CD4-positive, alpha-beta T cell (primary cell): ENCODE results near the gene RPTOR. TPM values are rescaled to one million over a fixed set of nuclear protein-coding genes. Genes with fewer than 3 reads are reported as not detected.
A peak's percentile ranks its signal among the peaks of the same experiment; 100 is the strongest.

ENCODE experiments used
- ATAC-seq: fragments of 200-7000 bp; cut with Tn5 transposase; one replicate; pipeline ENCODE4 v1.10.0; 2022; ENCODE audit warnings: mild to moderate bottlenecking; ENCODE audit not compliant: poor library complexity
- CTCF ChIA-PET: fragments of 350-600 bp; sonication (Branson Sonifier 250); formaldehyde crosslinking; loops from one replicate; lab custom pipeline; 2021; ENCODE audit warnings: antibody characterized with exemption, inconsistent platforms; lab: Charles Lee
- POLR2A ChIA-PET: fragments of 350-600 bp; sonication (Branson Sonifier 250); formaldehyde crosslinking; loops from one replicate; lab custom pipeline; 2021; ENCODE audit warnings: antibody characterized with exemption, inconsistent platforms; lab: Charles Lee
- DNase-seq, 14 experiments: peaks; one replicate each; pipeline ENCODE4 v3.0.0-alpha.2; 2013 to 2020; ENCODE audit warnings: mixed read lengths in 2 of 14
- H3K27ac ChIP-seq, 2 donors: one replicate each; pipeline versions ENCODE4 v1.5.1 to v1.7.0; 2013; ENCODE audit warnings: low read length in 2 of 2, low read depth in 1 of 2, mild to moderate bottlenecking in 1 of 2
- H3K27me3 ChIP-seq, 2 experiments: 1 replicate in 1 of 2; 2 replicates in 1 of 2; pipeline versions ENCODE4 v1.6.1 to v1.7.0; 2013; ENCODE audit warnings: low read length in 2 of 2, control low read depth in 1 of 2, mild to moderate bottlenecking in 1 of 2, moderate library complexity in 1 of 2; ENCODE audit not compliant: insufficient read depth in 2 of 2, control insufficient read depth in 1 of 2
- H3K36me3 ChIP-seq: one replicate; pipeline ENCODE4 v1.6.1; 2013; ENCODE audit warnings: low read length, control low read depth; ENCODE audit not compliant: insufficient read depth
- H3K4me1 ChIP-seq: one replicate; pipeline ENCODE4 v1.6.1; 2013; ENCODE audit warnings: low read length, control low read depth; ENCODE audit not compliant: insufficient read depth
- H3K4me3 ChIP-seq: one replicate; pipeline ENCODE4 v1.5.1; 2013; ENCODE audit warnings: mild to moderate bottlenecking, low read length, moderate library complexity
- H3K9me3 ChIP-seq, 2 experiments: 1 replicate in 1 of 2; 2 replicates in 1 of 2; pipeline versions ENCODE4 v1.6.1 to v1.7.0; 2013; ENCODE audit warnings: low read length in 2 of 2, mild to moderate bottlenecking in 2 of 2, control low read depth in 1 of 2, moderate library complexity in 1 of 2; ENCODE audit not compliant: control insufficient read depth in 1 of 2, insufficient read depth in 1 of 2
- H3K27ac Mint-ChIP-seq: one replicate; pipeline ENCODE4 v1.8.0; 2020; ENCODE audit warnings: mixed read lengths
- H3K27me3 Mint-ChIP-seq: one replicate; pipeline ENCODE4 v1.8.0; 2021; ENCODE audit warnings: mixed read lengths
- H3K36me3 Mint-ChIP-seq: one replicate; pipeline ENCODE4 v1.8.0; 2021; ENCODE audit warnings: low read depth, mixed read lengths
- H3K4me1 Mint-ChIP-seq: one replicate; pipeline ENCODE4 v1.8.0; 2021; ENCODE audit warnings: low read depth, mixed read lengths
- H3K4me3 Mint-ChIP-seq: one replicate; pipeline ENCODE4 v1.8.0; 2020; ENCODE audit warnings: mild to moderate bottlenecking, mixed read lengths
- H3K9me3 Mint-ChIP-seq: one replicate; pipeline ENCODE4 v1.8.0; 2020; ENCODE audit warnings: mixed read lengths
- CTCF ChIP-seq: fragments of 200-600 bp; IDR thresholded peaks from one replicate; pipeline ENCODE4 v1.8.0; 2022; ENCODE audit warnings: antibody characterized with exemption, mild to moderate bottlenecking
- intact Hi-C, 2 experiments: fragments of 100-400 bp; cut with DNase I in 1 of 2; cut with micrococcal nuclease in 1 of 2; formaldehyde crosslinking; loops; one replicate each; pipeline versions ENCODE4 v1.15.1 to v1.9.0; 2023 to 2025; cut with DNase I, micrococcal nuclease
- total RNA-seq, 174 experiments: library from RNA in 2 of 174; stranded (reverse) in 2 of 174; gene quantifications; one replicate each; pipeline ENCODE4 v1.2.3 and lab custom pipeline; 2021 to 2026

RPTOR gene
- total RNA-seq, 2 experiments from 2014 or later = 45.0 to 47.1 TPM

GRCh38 chr17:80643326-80644099, 98.9 kb downstream of the RPTOR start:
- Mint-ChIP-seq H3K27ac (peak overlapping the region; percentile 82), H3K9me3 (no peaks in the 10 kb centered on the region), H3K4me3 (peak overlapping the region; percentile 52), H3K4me1 (peaks cover 58% of the 10 kb centered on the region), H3K36me3 (peaks cover 21% of the 10 kb centered on the region), H3K27me3 (no peaks in the 10 kb centered on the region)
- intact Hi-C loops = no loop called here
- Histone ChIP-seq H3K27me3 (no peaks in the 10 kb centered on the region), H3K4me3 (peak overlapping the region; percentile 21), H3K27ac (no peak overlapping the region), H3K4me1 (peaks cover 35% of the 10 kb centered on the region), H3K9me3 (no peaks in the 10 kb centered on the region), H3K36me3 (peaks cover 4% of the 10 kb centered on the region)
- DNase-seq (no peak), ATAC-seq (no peak)
- POLR2A ChIA-PET = interaction anchor here (1.2 kb wide), 1 partner anchor 19 kb away, joined by 3 read pairs; no protein-coding TSS in a partner anchor
- no peak for TF ChIP-seq CTCF
- CTCF ChIA-PET = no interaction called here

GRCh38 chr17:80644536-80644935, 99.9 kb downstream of the RPTOR start:
- Mint-ChIP-seq H3K4me3 (peak overlapping the region; percentile 52), H3K27me3 (no peaks in the 10 kb centered on the region), H3K9me3 (no peaks in the 10 kb centered on the region), H3K36me3 (peaks cover 18% of the 10 kb centered on the region), H3K4me1 (peaks cover 63% of the 10 kb centered on the region), H3K27ac (peak overlapping the region; percentile 82)
- peaks cover 45% of the 10 kb centered on the region for H3K4me1 ChIP-seq
- no peaks in the 10 kb centered on the region for H3K27me3 ChIP-seq
- H3K4me3 ChIP-seq = no peak overlapping the region
- H3K9me3 ChIP-seq = no peaks in the 10 kb centered on the region
- POLR2A ChIA-PET = no interaction called here
- CTCF ChIA-PET = no interaction called here
- intact Hi-C loops = no loop called here
- DNase-seq = no peak
- ATAC-seq = no peak
- no peak for TF ChIP-seq CTCF
- peaks cover 4% of the 10 kb centered on the region for H3K36me3 ChIP-seq
- no peak overlapping the region for H3K27ac ChIP-seq

GRCh38 chr17:80645706-80646325, 101.2 kb downstream of the RPTOR start:
- Mint-ChIP-seq H3K36me3 (peaks cover 23% of the 10 kb centered on the region), H3K27me3 (no peaks in the 10 kb centered on the region), H3K9me3 (no peaks in the 10 kb centered on the region), H3K4me1 (peaks cover 76% of the 10 kb centered on the region), H3K4me3 (peak overlapping the region; percentile 52), H3K27ac (peak overlapping the region; percentile 82)
- no peaks in the 10 kb centered on the region for H3K27me3 ChIP-seq
- no peak for TF ChIP-seq CTCF
- no peak overlapping the region for H3K27ac ChIP-seq
- H3K36me3 ChIP-seq = peaks cover 4% of the 10 kb centered on the region
- CTCF ChIA-PET = no interaction called here
- intact Hi-C loops = no loop called here
- no peak for ATAC-seq
- peaks cover 55% of the 10 kb centered on the region for H3K4me1 ChIP-seq
- DNase-seq = no peak
- POLR2A ChIA-PET = no interaction called here
- H3K9me3 ChIP-seq = no peaks in the 10 kb centered on the region
- no peak overlapping the region for H3K4me3 ChIP-seq
